Gastroesophageal sphincter (tissue), 4 donors: ENCODE results near the gene CAPRIN2. TPM values are rescaled to one million over a fixed set of nuclear protein-coding genes. Genes with fewer than 3 reads are reported as not detected.
A peak's percentile ranks its signal among the peaks of the same experiment; 100 is the strongest.

Experiments
- ATAC-seq: fragments of 150-250 bp; one replicate; pipeline ENCODE4 v1.9.1; 2016; ENCODE audit warnings: mild to moderate bottlenecking, moderate library complexity
- H3K27ac ChIP-seq, 4 donors: fragments of 200-600 bp; sonication (generic) in 3 of 4; 1 replicate in 3 of 4; 2 replicates in 1 of 4; pipeline ENCODE4 v1.5.1; 2016 to 2019
- H3K27me3 ChIP-seq: fragments of 200-600 bp; sonication (generic); one replicate; pipeline ENCODE4 v1.5.1; 2019
- H3K36me3 ChIP-seq, 2 donors: fragments of 200-600 bp; sonication (generic); one replicate each; pipeline ENCODE4 v1.5.1; 2019; ENCODE audit warnings: control low read depth in 1 of 2
- H3K4me1 ChIP-seq, 3 donors: fragments of 200-600 bp; sonication (generic); 1 replicate in 2 of 3; 2 replicates in 1 of 3; pipeline ENCODE4 v1.5.1; 2016 to 2019; ENCODE audit warnings: control low read depth in 2 of 3
- H3K4me3 ChIP-seq, 2 donors: fragments of 200-600 bp; sonication (generic); one replicate each; pipeline ENCODE4 v1.5.1; 2019; ENCODE audit warnings: mild to moderate bottlenecking in 1 of 2, moderate library complexity in 1 of 2
- H3K9me3 ChIP-seq, 3 donors: fragments of 200-600 bp; sonication (generic); one replicate each; pipeline ENCODE4 v1.5.1; 2017 to 2019; ENCODE audit warnings: control low read depth in 2 of 3
- EP300 ChIP-seq: sonication (generic); formaldehyde crosslinking; IDR thresholded peaks from one replicate; pipeline ENCODE4 v1.6.1; 2017; ENCODE audit warnings: antibody characterized with exemption, mild to moderate bottlenecking
- POLR2A ChIP-seq, 2 donors: fragments of 450-650 bp; IDR thresholded peaks; one replicate each; pipeline ENCODE4 v1.6.1; 2017; ENCODE audit warnings: antibody characterized with exemption in 2 of 2, mild to moderate bottlenecking in 2 of 2, moderate library complexity in 1 of 2
- POLR2AphosphoS5 ChIP-seq: sonication (generic); formaldehyde crosslinking; IDR thresholded peaks from one replicate; pipeline ENCODE4 v1.6.1; 2017; ENCODE audit warnings: antibody characterized with exemption
- WGBS, 2 donors: methylation state at CpG; one replicate each; pipeline ENCODE4 v1.1.5; 2018; ENCODE audit warnings: low coverage in 1 of 2; 5-methylcytosine and 5-hydroxymethylcytosine counted together
- total RNA-seq, 4 donors: library from RNA; depleted of rRNA; stranded (reverse); fragments of >200 nt; gene quantifications; one replicate each; pipeline ENCODE4 v1.1.0, GENCODE V29; 2016
- TF ChIP-seq, protein P1 (sequence below), 4 experiments: fragments of 200-600 bp in 2 of 4; fragments of 450-650 bp in 2 of 4; sonication (generic) in 1 of 4; IDR thresholded peaks; one replicate each; pipeline ENCODE4 v1.5.1; 2017 to 2019; ENCODE audit warnings: antibody characterized with exemption in 4 of 4, mild to moderate bottlenecking in 2 of 4, moderate library complexity in 2 of 4

The CAPRIN2 gene
- total RNA-seq, 4 donors from 2014 or later: 20.5 to 38.3 (median 27.8) TPM

DNA sequence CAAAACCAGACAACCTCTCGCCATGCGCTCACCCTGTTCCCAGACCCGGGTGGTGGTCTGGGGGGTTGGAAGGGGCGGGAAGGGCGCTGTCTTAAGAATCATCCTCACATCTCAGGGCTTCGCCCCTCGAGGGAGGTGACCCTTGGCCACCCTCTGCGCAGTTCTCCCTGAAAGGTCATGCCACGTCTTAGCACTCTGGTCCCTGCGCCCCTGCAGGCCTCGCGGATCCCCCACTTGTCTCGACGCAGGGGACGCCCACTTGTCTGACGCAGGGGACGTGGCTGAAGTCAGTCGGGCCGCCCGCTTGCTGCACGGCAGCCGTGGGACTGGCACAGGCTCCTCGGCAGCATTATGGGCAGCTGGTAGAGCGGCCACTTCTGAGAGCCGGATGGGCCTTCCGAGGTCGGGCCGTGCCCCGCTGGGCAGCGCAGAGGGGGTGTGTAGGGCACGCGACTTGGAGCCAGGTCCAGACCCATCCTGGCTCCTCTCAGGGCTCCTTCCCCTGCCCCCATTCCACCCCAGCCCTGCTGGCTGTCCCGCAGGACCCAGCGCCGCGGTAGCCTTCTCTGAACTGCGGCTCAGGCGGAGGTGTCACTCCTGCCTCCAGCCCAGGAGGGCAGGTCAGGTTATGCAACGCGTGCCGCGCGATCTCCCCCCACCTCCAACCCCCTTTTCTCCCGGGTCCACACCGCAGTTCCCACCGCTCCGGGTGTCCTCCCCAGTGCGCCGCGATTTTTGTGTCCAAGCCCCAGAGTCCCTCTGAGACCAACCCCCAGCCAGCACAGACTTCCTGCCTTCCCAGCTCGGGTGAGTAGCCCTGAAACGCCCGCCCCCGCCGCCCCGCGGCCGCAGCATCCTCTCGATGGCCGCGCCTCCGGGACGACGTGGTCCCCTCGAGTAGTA is 40.9 kb upstream of the CAPRIN2 start:
- H3K36me3 ChIP-seq: no peaks in the 10 kb centered on the region
- TF ChIP-seq, protein P1, sequence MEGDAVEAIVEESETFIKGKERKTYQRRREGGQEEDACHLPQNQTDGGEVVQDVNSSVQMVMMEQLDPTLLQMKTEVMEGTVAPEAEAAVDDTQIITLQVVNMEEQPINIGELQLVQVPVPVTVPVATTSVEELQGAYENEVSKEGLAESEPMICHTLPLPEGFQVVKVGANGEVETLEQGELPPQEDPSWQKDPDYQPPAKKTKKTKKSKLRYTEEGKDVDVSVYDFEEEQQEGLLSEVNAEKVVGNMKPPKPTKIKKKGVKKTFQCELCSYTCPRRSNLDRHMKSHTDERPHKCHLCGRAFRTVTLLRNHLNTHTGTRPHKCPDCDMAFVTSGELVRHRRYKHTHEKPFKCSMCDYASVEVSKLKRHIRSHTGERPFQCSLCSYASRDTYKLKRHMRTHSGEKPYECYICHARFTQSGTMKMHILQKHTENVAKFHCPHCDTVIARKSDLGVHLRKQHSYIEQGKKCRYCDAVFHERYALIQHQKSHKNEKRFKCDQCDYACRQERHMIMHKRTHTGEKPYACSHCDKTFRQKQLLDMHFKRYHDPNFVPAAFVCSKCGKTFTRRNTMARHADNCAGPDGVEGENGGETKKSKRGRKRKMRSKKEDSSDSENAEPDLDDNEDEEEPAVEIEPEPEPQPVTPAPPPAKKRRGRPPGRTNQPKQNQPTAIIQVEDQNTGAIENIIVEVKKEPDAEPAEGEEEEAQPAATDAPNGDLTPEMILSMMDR (IDR thresholded peaks at IDR 0.05): peak in 1 of 4 experiments; percentile 25
- TF ChIP-seq POLR2AphosphoS5 (no peak), POLR2A (IDR thresholded peaks at IDR 0.05) (no peak)
- H3K4me3 ChIP-seq: peak overlapping the region; percentile 38 to 62
- H3K4me1 ChIP-seq: peaks cover 0 to 25% (median 0%) of the 10 kb centered on the region in 3 donors
- ATAC-seq: peak; percentile 67
- 5% methylated on average over 4 of the region's 65 CpGs; no CpG with 5 or more reads in 1 of the 2 donors for WGBS, 2 donors
- H3K9me3 ChIP-seq: no peaks in the 10 kb centered on the region
- H3K27ac ChIP-seq: peak overlapping the region in 3 of 4 donors; percentile 14 to 44 (median 41)
- H3K27me3 ChIP-seq: peaks cover 44% of the 10 kb centered on the region

DNA sequence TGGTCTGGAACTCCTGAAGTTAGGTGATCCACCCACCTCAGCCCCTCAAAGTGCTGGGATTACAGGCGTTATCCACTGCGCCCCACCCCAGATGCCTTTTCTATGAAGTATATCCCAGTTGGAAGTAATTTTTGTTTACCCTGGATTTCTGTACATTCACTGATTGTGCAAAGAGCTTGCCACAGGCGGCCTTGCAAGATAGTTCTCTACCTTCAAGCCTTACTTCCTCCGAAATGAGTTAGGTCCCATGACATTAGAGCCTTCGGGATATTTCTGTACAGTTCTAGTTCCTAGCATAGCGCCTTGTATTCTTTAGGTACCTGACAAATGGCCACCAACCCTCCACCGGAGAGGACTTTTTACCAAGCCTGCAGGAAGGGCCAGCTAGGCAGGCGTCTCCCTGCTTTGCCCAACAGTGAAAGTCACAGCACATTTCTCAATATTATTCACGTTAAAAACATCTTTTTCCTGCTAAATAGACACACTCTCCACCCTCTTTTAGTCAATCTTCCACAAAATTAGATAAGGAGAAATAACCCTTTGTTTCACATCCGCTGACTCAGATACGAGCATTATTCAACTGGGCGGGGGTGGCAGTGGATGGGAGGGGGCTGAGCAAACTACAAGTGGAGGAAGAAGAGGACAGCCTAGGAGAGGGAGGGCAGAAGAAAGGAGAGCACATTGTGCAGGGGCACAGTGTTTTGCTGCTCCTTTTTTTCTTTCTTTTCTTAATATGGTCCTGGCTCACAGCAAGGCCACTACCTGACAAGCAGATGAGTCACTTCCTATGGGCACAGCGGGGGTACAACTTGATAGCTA is 40.0 kb upstream of the CAPRIN2 start:
- Histone ChIP-seq H3K9me3 (no peaks in the 10 kb centered on the region), H3K27me3 (peaks cover 44% of the 10 kb centered on the region), H3K27ac (peak overlapping the region in 2 of 4 donors; percentile 14 to 41), H3K36me3 (no peaks in the 10 kb centered on the region), H3K4me3 (peak overlapping the region in 1 of 2 donors; percentile 62), H3K4me1 (peaks cover 0 to 25% (median 0%) of the 10 kb centered on the region in 3 donors)
- TF ChIP-seq POLR2A (IDR thresholded peaks at IDR 0.05) (no peak), EP300 (no peak), POLR2AphosphoS5 (no peak)
- TF ChIP-seq, protein P1 (IDR thresholded peaks at IDR 0.05): no peak
- ATAC-seq: peak; percentile 18
- 65 to 90% methylated on average over 6 to 10 of the region's 13 CpGs for WGBS, 2 donors

DNA sequence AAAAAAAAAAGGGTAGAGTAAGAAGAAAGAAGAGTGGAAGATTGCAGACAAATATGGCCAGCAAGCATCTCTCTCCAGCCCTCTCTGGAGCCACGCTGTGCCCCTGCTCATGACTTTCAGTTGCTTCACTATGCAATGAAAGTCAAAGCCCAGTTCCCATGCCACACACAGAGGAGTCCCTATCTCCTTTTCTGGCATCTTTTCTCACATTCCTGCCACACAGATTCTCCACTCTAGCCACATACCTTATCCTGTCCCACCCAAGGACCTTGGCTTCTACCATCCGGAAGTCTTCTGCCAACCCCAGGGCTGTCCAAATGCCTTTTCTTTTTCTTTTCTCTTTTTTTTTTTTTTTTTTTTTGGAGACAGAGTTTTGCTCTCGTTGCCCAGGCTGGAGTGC is 39.3 kb upstream of the CAPRIN2 start:
- Histone ChIP-seq H3K4me1 (peaks cover 0 to 25% (median 0%) of the 10 kb centered on the region in 3 donors), H3K27me3 (peaks cover 39% of the 10 kb centered on the region), H3K9me3 (no peaks in the 10 kb centered on the region), H3K4me3 (no peak overlapping the region), H3K36me3 (no peaks in the 10 kb centered on the region), H3K27ac (no peak overlapping the region)
- WGBS, 2 donors: 94 to 100% methylated on average over 2 of the region's 3 CpGs
- TF ChIP-seq, protein P1 (IDR thresholded peaks at IDR 0.05): no peak
- TF ChIP-seq EP300 (no peak), POLR2A (IDR thresholded peaks at IDR 0.05) (no peak)
- no peak for ATAC-seq

DNA sequence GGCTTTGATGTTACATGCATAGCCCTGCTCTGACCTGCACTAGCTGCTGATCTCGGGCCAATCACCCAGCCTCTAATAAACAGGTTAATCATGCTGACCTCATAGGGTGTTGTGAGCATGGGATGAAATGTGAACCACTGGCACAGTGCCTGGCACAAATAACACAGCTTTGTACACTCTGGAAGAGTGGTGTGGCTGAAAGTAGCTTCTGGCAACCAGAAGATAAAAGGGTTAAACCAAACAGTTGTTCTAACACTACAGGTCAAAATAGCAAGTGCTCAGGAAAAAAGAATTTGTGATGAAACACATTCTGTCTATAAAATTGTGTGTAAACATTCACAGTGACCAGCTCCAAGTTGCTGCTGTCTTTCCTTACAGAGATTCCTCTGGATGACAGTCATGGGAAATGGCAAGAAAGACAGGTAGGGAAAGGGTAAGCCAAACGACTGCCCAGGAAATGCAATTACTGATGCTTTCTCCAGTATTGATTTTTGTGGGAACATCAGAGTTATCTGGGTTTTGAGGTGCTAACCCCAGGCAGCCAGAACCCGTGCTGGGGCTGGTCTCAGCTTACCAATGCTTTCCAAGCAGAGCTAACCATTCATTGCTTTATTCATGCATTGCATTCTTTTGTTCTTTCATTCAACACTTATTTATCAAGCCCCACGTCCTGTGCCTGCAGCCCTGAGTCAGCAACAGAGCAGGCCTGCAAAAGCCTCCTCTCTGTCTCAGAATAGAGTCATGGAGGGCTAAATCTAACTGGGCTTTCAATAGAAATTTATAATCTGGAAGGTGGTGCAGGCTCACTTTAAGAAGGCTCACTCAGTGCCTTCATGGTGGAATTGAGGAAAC is 38.1 kb upstream of the CAPRIN2 start:
- Histone ChIP-seq H3K27me3 (peaks cover 28% of the 10 kb centered on the region), H3K4me3 (no peak overlapping the region), H3K9me3 (no peaks in the 10 kb centered on the region), H3K4me1 (peaks cover 0 to 25% (median 0%) of the 10 kb centered on the region in 3 donors), H3K36me3 (no peaks in the 10 kb centered on the region), H3K27ac (no peak overlapping the region)
- WGBS, 2 donors: 58 to 66% methylated on average over 3 to 4 of the region's 4 CpGs
- ATAC-seq: no peak
- no peak for TF ChIP-seq EP300
- no peak for TF ChIP-seq POLR2AphosphoS5
- no peak for TF ChIP-seq POLR2A (IDR thresholded peaks at IDR 0.05)
- TF ChIP-seq, protein P1 (IDR thresholded peaks at IDR 0.05): no peak
